GM15510 (cell line): ENCODE data around the gene OGFOD1.

Experiments
- POLR2A ChIP-seq: IDR thresholded peaks from 3 replicates; pipeline ENCODE4 v1.6.1; 2011; ENCODE audit warnings: borderline replicate concordance; ENCODE audit not compliant: insufficient read length; ENCODE audit errors: extremely low read depth

Gene OGFOD1

DNA sequence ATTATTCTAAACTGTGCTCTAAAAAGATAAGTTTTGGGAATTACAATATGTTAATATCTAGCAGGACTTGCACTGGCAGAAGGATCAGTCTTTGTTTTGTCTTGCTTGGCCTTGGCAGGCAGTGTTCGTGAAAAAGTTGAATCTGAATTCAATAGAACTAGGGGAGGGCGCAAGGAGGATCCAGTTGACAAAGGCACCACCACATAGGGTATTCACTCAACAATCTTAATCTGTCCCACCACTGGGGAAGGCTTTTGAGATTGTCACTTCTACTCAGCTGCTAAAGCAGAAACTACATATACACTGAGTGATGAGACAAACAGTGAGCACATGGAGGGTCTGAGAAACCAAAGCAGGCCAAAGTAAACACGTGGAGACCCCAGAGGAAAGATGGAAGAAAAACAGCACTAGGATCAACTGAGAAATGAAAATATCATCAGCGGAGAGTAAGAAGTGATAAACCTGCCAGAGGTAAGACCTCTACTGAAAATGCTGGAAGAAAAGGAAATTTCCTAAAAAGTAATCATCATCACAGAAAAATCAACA lies 28.4 kb upstream of the OGFOD1 start:
- no peak for TF ChIP-seq POLR2A

DNA sequence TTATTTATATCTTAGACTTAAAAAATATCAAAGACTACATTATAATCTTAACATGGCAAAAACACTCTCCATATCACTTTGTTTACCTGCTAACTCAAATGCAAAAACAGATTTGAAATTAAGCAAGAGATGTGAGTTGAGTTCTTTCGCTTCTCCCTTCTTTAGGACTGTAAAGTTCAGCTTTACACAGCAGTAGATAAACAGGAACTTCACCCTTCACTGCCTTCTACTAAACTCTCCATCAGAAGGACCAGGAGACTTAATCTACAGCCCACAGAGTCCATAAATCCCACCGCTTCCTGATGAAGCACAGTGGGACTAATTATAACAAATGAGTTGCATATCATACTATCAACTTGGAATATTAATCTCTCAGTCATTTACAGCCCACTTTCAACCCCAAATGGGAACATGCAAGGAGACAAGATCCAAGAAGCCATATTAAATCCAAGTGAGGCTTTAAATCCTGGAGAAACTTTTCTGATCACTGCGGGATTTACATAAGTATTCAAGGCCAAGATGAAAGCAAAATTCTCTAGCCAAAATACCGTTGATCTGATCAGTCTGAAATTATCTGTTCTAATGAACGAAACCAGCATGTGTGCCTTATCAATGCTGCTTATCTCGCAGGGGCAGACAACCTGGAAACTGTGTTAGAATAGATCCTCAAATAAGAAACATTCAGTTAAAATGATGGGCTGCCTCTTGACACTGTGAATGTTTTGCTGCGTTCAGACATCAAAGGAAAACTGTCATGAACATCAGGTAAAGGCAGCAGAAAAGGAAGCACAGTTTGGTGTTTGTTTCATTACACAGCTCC lies 27.6 kb upstream of the OGFOD1 start:
- no peak for TF ChIP-seq POLR2A

DNA sequence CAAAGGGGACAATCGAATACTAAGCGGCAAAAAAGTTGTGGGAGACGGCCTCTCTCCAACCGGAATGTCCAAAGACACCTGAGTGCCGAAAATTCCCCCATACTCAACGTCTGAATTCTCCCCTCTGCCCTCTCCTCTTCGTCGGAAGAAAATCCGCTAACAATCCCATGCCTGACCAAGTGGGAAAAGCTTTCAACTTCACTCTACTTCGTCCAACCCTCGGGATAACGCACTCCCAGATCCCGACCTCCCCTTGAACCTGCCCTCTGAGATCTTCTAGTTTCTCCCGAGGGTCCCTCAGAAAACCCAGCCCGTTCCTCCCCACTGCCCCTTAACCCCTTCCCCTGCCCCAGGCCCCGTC lies 27.0 kb upstream of the OGFOD1 start:
- no peak for TF ChIP-seq POLR2A

GRCh38 chr16:56424791-56425438 lies 26.4 kb upstream of the OGFOD1 start:
- no peak for TF ChIP-seq POLR2A

DNA sequence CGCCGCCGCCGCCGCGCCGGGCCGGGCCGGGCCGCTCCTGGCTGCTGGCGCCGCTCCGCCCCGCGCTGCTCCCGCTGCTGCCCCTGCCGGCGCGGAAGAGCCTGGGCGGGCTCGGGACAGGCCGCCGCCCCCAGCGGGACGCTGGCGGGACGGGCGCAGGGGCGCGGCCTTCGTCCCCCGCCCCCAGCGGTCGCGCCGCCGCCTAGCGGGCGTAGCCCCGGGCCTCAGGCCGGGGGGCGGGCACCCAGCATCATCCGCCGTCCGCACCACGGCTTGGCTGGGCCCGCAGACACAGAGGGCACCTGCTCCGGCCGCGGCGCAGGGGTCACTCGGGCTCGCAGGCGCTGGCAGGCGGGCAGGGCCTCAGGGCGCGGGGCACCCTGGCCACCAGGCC lies 25.9 kb upstream of the OGFOD1 start, which contains the start of gene AMFR:
TSS of gene AMFR (minus strand) at position 107 of the 394 bp plus-strand sequence. CDS start 218 bp downstream, outside the sequence.
- peak; percentile 61 for TF ChIP-seq POLR2A

DNA sequence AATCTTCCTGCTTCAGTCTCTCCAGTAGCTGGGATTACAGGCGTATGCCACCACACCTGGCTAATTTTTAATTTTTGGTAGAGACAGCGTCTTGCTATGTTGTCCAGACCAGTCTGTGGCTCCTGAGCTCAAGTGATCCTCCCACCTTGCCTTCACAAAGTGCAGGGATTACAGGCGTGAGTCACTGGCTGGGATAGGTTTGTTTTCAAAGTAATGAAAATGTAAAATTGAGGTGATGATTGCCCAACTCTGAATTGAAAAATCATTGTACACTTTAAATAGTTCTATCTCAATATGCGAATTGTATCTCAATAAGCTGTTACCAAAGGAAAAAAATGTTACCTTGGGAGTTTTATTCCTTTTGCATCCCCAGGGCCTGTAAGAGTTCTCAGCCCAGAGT lies 24.8 kb upstream of the OGFOD1 start:
- no peak for TF ChIP-seq POLR2A

DNA sequence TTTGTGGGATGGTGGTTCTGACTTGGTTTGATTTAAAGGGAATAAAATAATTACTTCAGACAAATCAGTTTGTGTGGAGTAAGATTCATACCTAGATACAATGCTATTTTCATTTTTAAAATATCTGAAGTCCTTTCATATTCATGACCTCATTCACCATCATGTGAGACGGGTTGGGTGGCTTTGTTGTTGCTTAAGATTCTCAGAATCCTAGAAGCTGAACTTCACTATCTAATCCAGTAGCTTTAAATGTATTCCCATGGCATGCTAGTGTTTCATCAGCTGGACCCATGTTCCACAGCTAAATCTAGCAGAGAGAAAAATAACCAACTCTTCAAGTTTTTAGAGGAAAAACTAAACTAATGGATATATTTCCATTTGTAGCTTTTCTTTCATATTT lies 23.3 kb upstream of the OGFOD1 start:
- TF ChIP-seq POLR2A = no peak

DNA sequence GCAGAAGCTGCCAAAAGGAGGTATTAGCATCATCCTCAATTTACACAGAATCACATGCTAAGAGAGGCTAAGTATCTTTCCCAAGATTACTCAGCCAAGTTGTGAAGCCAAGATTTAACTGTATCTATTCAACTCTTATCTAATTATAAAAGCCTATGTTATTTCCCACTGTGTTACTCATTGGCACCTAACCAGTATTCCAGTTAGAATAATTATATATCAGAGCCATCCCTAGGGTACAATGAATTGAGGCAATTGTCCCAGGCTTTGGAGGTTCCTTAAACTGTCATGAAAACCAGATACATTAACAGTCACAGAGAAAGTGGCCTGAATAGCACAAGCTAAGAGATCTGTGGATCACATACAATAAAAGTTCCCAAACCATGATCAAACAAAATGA lies 15.1 kb upstream of the OGFOD1 start:
- TF ChIP-seq POLR2A = no peak

- TF ChIP-seq POLR2A = no peak
Measured at GRCh38 chr16:56438038-56438437, 13.3 kb upstream of the OGFOD1 start.

DNA sequence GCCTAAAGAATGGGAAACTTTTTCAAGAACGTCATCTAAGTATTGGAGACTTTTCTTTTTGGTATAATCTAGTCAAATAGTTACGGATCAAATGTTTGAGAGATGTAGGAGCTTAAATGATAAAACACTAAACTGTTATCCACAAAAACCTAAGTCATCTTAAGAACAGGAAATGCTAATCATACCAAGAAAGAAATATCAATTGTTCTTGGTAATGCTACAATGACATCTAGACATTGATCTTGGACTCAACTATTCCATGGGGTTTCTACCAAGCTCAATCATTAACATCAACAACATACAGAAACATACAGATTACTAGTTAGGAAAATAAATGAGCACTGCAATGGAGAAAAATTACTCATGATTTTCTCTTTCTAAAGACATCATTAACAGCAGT lies 4.1 kb upstream of the OGFOD1 start:
- TF ChIP-seq POLR2A = no peak

DNA sequence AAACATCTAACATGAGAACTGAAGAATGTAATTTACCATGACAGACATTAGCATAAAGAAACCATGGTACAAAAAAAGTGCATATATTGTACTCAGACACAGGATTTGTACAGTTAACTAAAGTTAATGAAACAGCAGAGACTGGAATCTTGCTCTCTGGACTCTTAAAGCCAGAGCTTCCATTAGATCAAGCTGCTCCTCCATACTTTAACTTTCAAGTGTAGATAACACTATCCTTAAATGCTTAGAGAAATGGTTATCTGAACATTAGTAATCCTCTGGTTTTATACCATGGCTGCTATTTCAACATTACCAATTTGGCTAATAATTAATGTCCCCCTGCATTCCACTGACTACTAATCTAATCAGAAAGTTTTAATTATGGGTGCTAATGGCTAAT lies 3.3 kb upstream of the OGFOD1 start:
- no peak for TF ChIP-seq POLR2A

- no peak for TF ChIP-seq POLR2A
Measured at GRCh38 chr16:56450275-56450985, 924 bp upstream of the OGFOD1 start.

DNA sequence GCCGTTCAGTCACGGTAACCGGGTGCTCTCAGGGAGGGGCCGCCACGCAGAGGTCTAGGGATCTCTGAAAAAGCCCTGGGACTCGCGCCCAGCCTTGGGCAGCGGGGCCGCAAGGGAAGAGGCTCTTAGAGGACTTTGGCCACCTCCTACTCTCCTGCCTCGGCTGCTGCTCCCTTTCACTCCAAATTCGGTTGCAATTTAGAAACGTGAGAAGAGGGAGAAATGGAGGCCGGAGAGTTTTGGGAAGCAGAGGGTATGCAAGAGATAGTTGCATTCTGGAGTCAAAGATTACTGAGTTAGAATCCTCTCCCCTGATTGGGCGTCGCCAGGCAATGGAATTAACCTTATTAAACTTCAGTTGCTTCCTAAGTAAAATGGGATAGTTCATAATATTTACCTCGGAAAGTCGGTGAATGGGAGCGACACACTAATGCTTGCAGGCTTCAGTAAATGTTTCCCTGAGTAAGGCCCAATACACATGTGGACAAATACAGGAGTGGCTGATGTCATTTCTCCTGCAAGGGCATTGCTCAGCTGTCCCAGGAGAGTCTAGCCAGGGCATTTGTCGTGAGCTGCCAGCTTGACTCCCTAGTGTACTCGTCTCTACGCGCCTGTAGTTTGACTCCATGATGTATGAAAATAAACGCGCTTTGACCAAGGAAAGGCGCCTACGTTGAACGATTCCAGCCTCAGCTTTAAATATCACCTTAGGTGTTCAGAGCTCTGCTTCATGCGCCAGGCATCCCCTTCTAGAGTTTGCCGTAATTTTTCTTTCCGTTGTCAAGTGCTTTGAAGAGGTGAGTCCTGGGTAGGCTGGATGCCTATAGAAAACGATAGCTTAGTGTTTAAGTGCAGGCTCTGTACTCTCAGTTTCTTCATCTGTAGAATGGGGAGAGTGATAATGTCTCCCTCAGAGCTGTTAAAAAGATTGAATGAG lies 667 bp downstream of the OGFOD1 start:
- no peak for TF ChIP-seq POLR2A

- TF ChIP-seq POLR2A = no peak
Measured at GRCh38 chr16:56457927-56458470, 6.6 kb downstream of the OGFOD1 start.

DNA sequence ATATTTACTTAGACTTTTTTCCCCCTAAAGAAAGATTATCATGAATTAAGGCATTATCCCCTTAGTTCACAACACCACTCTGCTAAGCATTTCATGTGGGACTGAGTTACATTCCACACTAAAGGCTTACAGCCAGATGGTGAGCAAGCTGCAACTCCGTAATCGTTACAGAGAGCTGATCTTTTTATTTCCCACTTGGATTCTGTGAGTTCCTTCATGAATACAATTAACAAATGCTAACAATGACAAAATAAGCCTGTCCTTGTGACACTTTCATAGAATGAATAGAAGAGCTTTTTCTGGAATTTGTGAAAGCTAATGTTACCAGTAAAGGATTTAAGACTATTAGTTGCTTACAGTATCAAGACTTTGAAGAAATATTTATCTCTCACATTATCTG lies 8.7 kb downstream of the OGFOD1 start:
- no peak for TF ChIP-seq POLR2A
